ENCODE results near the gene METTL13. TPM values are rescaled to one million over a fixed set of nuclear protein-coding genes. Genes with fewer than 3 reads are reported as not detected.

Gene METTL13
- polyA plus RNA-seq, 1 donor (not counting 4 experiments of a cell fraction or from before 2014, with no cell fraction given) = 54.0 TPM

- no peak for DNase-seq (ENCODE audit: low read depth, low spot score)
- H3K9me3 ChIP-seq (ENCODE audit: control insufficient read depth, low read depth, low read length) = no peaks in the 10 kb centered on the region
- no peak for FAIRE-seq
- no peak overlapping the region for H3K4me3 ChIP-seq (ENCODE audit: control insufficient read depth in 2 of 3, extremely low read depth in 1 of 3, insufficient read depth in 2 of 3, low read depth in 1 of 3, low read length in 3 of 3)
- no peaks in the 10 kb centered on the region for H4K20me1 ChIP-seq (ENCODE audit: control insufficient read depth, extremely low read depth, insufficient read depth, low read length)
- no peak overlapping the region for H3K27ac ChIP-seq (ENCODE audit: control insufficient read depth, insufficient read depth, low read length)
- H3K79me2 ChIP-seq (ENCODE audit: control insufficient read depth, insufficient read depth, low read length) = no peaks in the 10 kb centered on the region
- H3K9ac ChIP-seq (ENCODE audit: control insufficient read depth, extremely low read depth, insufficient read depth, low read length) = no peak overlapping the region
- H2AFZ ChIP-seq (ENCODE audit: control insufficient read depth, low read length) = no peak overlapping the region
- no peaks in the 10 kb centered on the region for H3K9me1 ChIP-seq (ENCODE audit: control insufficient read depth, extremely low read depth, insufficient read depth, low read length)
- no peaks in the 10 kb centered on the region for H3K36me3 ChIP-seq (ENCODE audit: control insufficient read depth in 2 of 2, extremely low read depth in 1 of 2, insufficient read depth in 2 of 2, low read length in 2 of 2)
- TF ChIP-seq EZH2 (IDR thresholded peaks at IDR 0.05; ENCODE audit: low read length) (no peak), CTCF (optimal IDR thresholded peaks at IDR 0.05 in 1 of 3, IDR thresholded peaks at IDR 0.05 in 1 of 3, conservative IDR thresholded peaks at IDR 0.05 in 1 of 3; ENCODE audit: extremely low read depth in 1 of 3, insufficient read depth in 2 of 3, low read length in 3 of 3) (no peak)
- no peaks in the 10 kb centered on the region for H3K27me3 ChIP-seq (ENCODE audit: control insufficient read depth, extremely low read depth, insufficient read depth, low read length)
- H3K4me1 ChIP-seq (ENCODE audit: control insufficient read depth, extremely low read depth, insufficient read depth, low read length) = peaks cover 14% of the 10 kb centered on the region
- H3K4me2 ChIP-seq (ENCODE audit: control insufficient read depth, extremely low read depth, insufficient read depth, low read depth, low read length) = no peak overlapping the region
- dilution Hi-C loops (cut with MboI; ENCODE audit: extremely low pct_ligation_motif_present, low sequenced_read_pairs) = no loop called here
Observed at GRCh38 chr1:171762143-171762563, 19.3 kb upstream of the METTL13 start.

GRCh38 chr1:171763764-171764163 is 17.7 kb upstream of the METTL13 start:
- Histone ChIP-seq H3K27me3 (ENCODE audit: control insufficient read depth, extremely low read depth, insufficient read depth, low read length) (no peaks in the 10 kb centered on the region), H3K9me1 (ENCODE audit: control insufficient read depth, extremely low read depth, insufficient read depth, low read length) (no peaks in the 10 kb centered on the region), H3K4me2 (ENCODE audit: control insufficient read depth, extremely low read depth, insufficient read depth, low read depth, low read length) (no peak overlapping the region), H2AFZ (ENCODE audit: control insufficient read depth, low read length) (no peak overlapping the region), H3K79me2 (ENCODE audit: control insufficient read depth, insufficient read depth, low read length) (no peaks in the 10 kb centered on the region), H3K4me1 (ENCODE audit: control insufficient read depth, extremely low read depth, insufficient read depth, low read length) (no peaks in the 10 kb centered on the region), H3K9ac (ENCODE audit: control insufficient read depth, extremely low read depth, insufficient read depth, low read length) (no peak overlapping the region), H3K4me3 (ENCODE audit: control insufficient read depth in 2 of 3, extremely low read depth in 1 of 3, insufficient read depth in 2 of 3, low read depth in 1 of 3, low read length in 3 of 3) (no peak overlapping the region), H3K27ac (ENCODE audit: control insufficient read depth, insufficient read depth, low read length) (no peak overlapping the region), H3K36me3 (ENCODE audit: control insufficient read depth in 2 of 2, extremely low read depth in 1 of 2, insufficient read depth in 2 of 2, low read length in 2 of 2) (no peaks in the 10 kb centered on the region), H3K9me3 (ENCODE audit: control insufficient read depth, low read depth, low read length) (no peaks in the 10 kb centered on the region), H4K20me1 (ENCODE audit: control insufficient read depth, extremely low read depth, insufficient read depth, low read length) (no peaks in the 10 kb centered on the region)
- dilution Hi-C loops (cut with MboI; ENCODE audit: extremely low pct_ligation_motif_present, low sequenced_read_pairs) = no loop called here
- no peak for DNase-seq (ENCODE audit: low read depth, low spot score)
- TF ChIP-seq CTCF (optimal IDR thresholded peaks at IDR 0.05 in 1 of 3, IDR thresholded peaks at IDR 0.05 in 1 of 3, conservative IDR thresholded peaks at IDR 0.05 in 1 of 3; ENCODE audit: extremely low read depth in 1 of 3, insufficient read depth in 2 of 3, low read length in 3 of 3) = no peak
- TF ChIP-seq EZH2 (IDR thresholded peaks at IDR 0.05; ENCODE audit: low read length) = no peak
- no peak for FAIRE-seq
